Measurements from ENCODE around the gene KRTAP9-2. TPM values are rescaled to one million over a fixed set of nuclear protein-coding genes. Genes with fewer than 3 reads are reported as not detected.
"Not testable (repeated sequence)": the region's sequence is repeated elsewhere in the genome, so short reads cannot be mapped to it uniquely, and the experiment has no call there.

Gene KRTAP9-2
- total RNA-seq, 1 donor from 2014 or later = not detected

DNA sequence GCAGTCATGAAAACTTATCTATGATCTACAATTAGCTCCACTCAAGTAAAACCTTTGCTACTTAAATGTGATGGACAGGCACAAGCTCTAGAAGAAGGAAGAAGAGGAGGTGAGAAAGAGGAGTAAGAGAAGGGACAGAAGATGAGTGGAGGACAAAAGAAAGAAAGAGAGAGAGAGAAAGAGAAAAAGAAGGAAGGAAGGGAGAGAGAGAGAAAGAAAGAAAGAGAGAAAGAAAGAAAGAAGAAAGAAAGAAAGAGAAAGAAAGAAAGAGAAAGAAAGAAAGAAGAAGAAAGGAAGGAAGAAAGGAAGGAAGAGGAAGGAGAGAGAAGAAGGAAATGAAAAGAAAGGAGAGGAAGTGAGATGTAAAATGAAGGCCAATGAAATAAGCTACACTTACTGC is 3.6 kb downstream of the KRTAP9-2 start:
- Mint-ChIP-seq H3K36me3 (no peaks in the 10 kb centered on the region), H3K9me3 (peaks cover 6% of the 10 kb centered on the region), H3K27me3 (ENCODE audit: low read depth) (peaks cover 22% of the 10 kb centered on the region), H3K27ac (no peak overlapping the region), H3K4me3 (no peak overlapping the region), H3K4me1 (peaks cover 7% of the 10 kb centered on the region)
- no peak for DNase-seq (ENCODE audit: low spot score in 2 of 2, unreplicated experiment in 2 of 2)
- TF ChIP-seq, protein P1, sequence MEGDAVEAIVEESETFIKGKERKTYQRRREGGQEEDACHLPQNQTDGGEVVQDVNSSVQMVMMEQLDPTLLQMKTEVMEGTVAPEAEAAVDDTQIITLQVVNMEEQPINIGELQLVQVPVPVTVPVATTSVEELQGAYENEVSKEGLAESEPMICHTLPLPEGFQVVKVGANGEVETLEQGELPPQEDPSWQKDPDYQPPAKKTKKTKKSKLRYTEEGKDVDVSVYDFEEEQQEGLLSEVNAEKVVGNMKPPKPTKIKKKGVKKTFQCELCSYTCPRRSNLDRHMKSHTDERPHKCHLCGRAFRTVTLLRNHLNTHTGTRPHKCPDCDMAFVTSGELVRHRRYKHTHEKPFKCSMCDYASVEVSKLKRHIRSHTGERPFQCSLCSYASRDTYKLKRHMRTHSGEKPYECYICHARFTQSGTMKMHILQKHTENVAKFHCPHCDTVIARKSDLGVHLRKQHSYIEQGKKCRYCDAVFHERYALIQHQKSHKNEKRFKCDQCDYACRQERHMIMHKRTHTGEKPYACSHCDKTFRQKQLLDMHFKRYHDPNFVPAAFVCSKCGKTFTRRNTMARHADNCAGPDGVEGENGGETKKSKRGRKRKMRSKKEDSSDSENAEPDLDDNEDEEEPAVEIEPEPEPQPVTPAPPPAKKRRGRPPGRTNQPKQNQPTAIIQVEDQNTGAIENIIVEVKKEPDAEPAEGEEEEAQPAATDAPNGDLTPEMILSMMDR (IDR thresholded peaks at IDR 0.05; ENCODE audit: unreplicated experiment) = no peak

GRCh38 chr17:41231731-41232130 is 5.3 kb downstream of the KRTAP9-2 start:
- H3K4me3 Mint-ChIP-seq = no peak overlapping the region
- H3K27ac Mint-ChIP-seq = no peak overlapping the region
- H3K9me3 Mint-ChIP-seq = peaks cover 6% of the 10 kb centered on the region
- peaks cover 9% of the 10 kb centered on the region for H3K4me1 Mint-ChIP-seq
- TF ChIP-seq, protein P1 (IDR thresholded peaks at IDR 0.05; ENCODE audit: unreplicated experiment) = no peak
- H3K36me3 Mint-ChIP-seq = no peaks in the 10 kb centered on the region
- peaks cover 23% of the 10 kb centered on the region for H3K27me3 Mint-ChIP-seq (ENCODE audit: low read depth)
- no peak for DNase-seq (ENCODE audit: low spot score in 2 of 2, unreplicated experiment in 2 of 2)

- H3K4me3 Mint-ChIP-seq; DNase-seq (ENCODE audit: low spot score in 2 of 2, unreplicated experiment in 2 of 2); H3K9me3 Mint-ChIP-seq; H3K27ac Mint-ChIP-seq; H3K4me1 Mint-ChIP-seq; H3K36me3 Mint-ChIP-seq: not testable (repeated sequence)
- H3K27me3 Mint-ChIP-seq (ENCODE audit: low read depth) = peaks cover 23% of the 10 kb centered on the region
Observed at GRCh38 chr17:41232399-41233105, 6.1 kb downstream of the KRTAP9-2 start, which contains the start of gene KRTAP9-3. KRTAP9-3 (plus strand) TSS chr17:41232449; CDS start chr17:41232502, 53 bp downstream.

DNA sequence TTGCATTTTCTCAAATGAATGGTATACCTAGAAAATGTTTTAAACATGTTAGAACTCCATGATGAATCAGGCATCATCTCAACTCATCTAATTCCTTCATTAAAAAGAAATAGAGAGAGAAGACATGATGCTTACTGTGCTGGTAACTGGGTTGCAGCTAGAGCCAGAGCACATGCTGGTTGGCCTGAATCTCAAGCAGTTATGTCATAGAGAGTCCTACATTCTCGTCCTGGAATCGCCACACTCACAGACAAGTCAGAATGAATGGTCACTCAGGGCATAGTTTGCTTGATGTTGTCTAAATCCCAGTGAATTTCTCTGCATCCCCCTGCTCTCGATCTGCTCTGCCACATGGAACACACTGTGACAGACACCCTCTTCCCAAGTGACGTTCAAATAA is 10.7 kb downstream of the KRTAP9-2 start:
- not testable (repeated sequence) for H3K4me1 Mint-ChIP-seq; H3K4me3 Mint-ChIP-seq; H3K36me3 Mint-ChIP-seq; H3K27ac Mint-ChIP-seq; DNase-seq (ENCODE audit: low spot score in 2 of 2, unreplicated experiment in 2 of 2)
- peaks cover 25% of the 10 kb centered on the region for H3K27me3 Mint-ChIP-seq (ENCODE audit: low read depth)
- peaks cover 14% of the 10 kb centered on the region for H3K9me3 Mint-ChIP-seq

GRCh38 chr17:41237949-41238437 is 11.5 kb downstream of the KRTAP9-2 start, which contains the start of gene KRTAP9-8:
KRTAP9-8 (plus strand) TSS chr17:41237999; CDS start chr17:41238052, 53 bp downstream.
- H3K27ac Mint-ChIP-seq; H3K36me3 Mint-ChIP-seq; DNase-seq (ENCODE audit: low spot score in 2 of 2, unreplicated experiment in 2 of 2); H3K4me1 Mint-ChIP-seq; H3K4me3 Mint-ChIP-seq: not testable (repeated sequence)
- peaks cover 23% of the 10 kb centered on the region for H3K9me3 Mint-ChIP-seq
- peaks cover 24% of the 10 kb centered on the region for H3K27me3 Mint-ChIP-seq (ENCODE audit: low read depth)

GRCh38 chr17:41246995-41247787 is 20.7 kb downstream of the KRTAP9-2 start:
- H3K4me1 Mint-ChIP-seq; H3K4me3 Mint-ChIP-seq; H3K36me3 Mint-ChIP-seq; DNase-seq (ENCODE audit: low spot score in 2 of 2, unreplicated experiment in 2 of 2): not testable (repeated sequence)
- Mint-ChIP-seq H3K27me3 (ENCODE audit: low read depth) (peaks cover 36% of the 10 kb centered on the region), H3K9me3 (peaks cover 16% of the 10 kb centered on the region), H3K27ac (peak overlapping the region; percentile 47)

DNA sequence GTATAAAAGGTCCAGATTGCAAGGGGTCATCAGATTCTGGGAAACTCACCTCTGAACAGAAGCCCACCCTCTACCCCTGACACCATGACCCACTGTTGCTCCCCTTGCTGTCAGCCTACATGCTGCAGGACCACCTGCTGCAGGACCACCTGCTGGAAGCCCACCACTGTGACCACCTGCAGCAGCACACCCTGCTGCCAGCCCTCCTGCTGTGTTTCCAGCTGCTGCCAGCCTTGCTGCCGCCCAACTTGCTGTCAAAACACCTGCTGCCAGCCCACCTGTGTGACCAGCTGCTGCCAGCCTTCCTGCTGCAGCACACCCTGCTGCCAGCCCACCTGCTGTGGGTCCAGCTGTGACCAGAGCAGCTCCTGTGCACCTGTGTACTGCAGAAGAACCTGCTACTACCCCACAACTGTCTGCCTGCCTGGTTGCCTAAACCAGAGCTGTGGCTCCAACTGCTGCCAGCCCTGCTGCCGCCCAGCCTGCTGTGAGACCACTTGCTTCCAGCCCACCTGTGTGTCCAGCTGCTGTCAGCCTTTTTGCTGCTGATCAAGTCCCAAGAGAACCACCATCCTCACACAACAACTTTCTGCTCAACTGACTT is 23.3 kb downstream of the KRTAP9-2 start, which contains the start of gene KRTAP9-4:
TSS of gene KRTAP9-4 (plus strand) at position 51 of the 604 bp plus-strand sequence. CDS start at position 85, 34 bp downstream.
- not testable (repeated sequence) for DNase-seq (ENCODE audit: low spot score in 2 of 2, unreplicated experiment in 2 of 2); H3K4me3 Mint-ChIP-seq; H3K9me3 Mint-ChIP-seq; H3K36me3 Mint-ChIP-seq; H3K27ac Mint-ChIP-seq
- H3K4me1 Mint-ChIP-seq = peaks cover 13% of the 10 kb centered on the region
- peaks cover 48% of the 10 kb centered on the region for H3K27me3 Mint-ChIP-seq (ENCODE audit: low read depth)
